Mammary epithelial cell (primary cell): ENCODE results near the gene EXOC4.

Source experiments
- EZH2 ChIP-seq: IDR thresholded peaks from 2 replicates; pipeline ENCODE4 v1.6.1; 2012; ENCODE audit warnings: low read length, inconsistent platforms, borderline replicate concordance
- TF ChIP-seq, protein P1 (sequence below), 2 donors: IDR thresholded peaks in 1 of 2; conservative IDR thresholded peaks in 1 of 2; 2 replicates each; pipeline ENCODE4 v1.5.1; 2011 to 2012; ENCODE audit warnings: inconsistent platforms in 2 of 2, low read length in 2 of 2, mild to moderate bottlenecking in 2 of 2, control low read depth in 1 of 2, low read depth in 1 of 2; ENCODE audit not compliant: insufficient read depth in 1 of 2; ENCODE audit errors: extremely low read depth in 1 of 2

DNA sequence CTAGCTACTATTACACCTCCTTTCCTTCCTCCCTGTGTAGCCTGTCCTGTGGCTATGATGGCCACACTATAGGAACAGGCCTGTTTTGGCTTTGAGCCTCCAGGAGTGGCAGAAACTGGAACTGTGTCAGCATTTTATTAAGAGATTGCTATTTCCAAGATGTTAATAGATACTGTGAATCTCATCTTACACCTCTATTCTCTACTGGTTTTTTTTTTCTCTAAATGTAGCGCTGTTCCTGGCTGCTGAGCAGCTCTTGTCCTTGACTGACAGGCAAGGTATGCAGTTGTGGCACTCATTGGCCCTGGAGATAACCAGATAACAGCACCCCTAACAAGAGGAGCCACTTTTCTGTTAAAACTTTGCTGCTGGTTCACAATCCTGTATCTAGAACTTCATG is 119.5 kb downstream of the EXOC4 start:
- TF ChIP-seq, protein P1, sequence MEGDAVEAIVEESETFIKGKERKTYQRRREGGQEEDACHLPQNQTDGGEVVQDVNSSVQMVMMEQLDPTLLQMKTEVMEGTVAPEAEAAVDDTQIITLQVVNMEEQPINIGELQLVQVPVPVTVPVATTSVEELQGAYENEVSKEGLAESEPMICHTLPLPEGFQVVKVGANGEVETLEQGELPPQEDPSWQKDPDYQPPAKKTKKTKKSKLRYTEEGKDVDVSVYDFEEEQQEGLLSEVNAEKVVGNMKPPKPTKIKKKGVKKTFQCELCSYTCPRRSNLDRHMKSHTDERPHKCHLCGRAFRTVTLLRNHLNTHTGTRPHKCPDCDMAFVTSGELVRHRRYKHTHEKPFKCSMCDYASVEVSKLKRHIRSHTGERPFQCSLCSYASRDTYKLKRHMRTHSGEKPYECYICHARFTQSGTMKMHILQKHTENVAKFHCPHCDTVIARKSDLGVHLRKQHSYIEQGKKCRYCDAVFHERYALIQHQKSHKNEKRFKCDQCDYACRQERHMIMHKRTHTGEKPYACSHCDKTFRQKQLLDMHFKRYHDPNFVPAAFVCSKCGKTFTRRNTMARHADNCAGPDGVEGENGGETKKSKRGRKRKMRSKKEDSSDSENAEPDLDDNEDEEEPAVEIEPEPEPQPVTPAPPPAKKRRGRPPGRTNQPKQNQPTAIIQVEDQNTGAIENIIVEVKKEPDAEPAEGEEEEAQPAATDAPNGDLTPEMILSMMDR (conservative IDR thresholded peaks at IDR 0.05 in 1 of 2, IDR thresholded peaks at IDR 0.05 in 1 of 2; ENCODE audit: extremely low read depth in 1 of 2, insufficient read depth in 1 of 2, low read depth in 1 of 2, low read length in 2 of 2), result no peak
- TF ChIP-seq EZH2, result no peak
